GM23338 (cell line): ENCODE results near the gene CMYA5.

Source experiments
- CTCF ChIP-seq, 2 experiments: fragments of 200-600 bp in 1 of 2; sonication (generic) in 1 of 2; conservative IDR thresholded peaks; 2 replicates each; pipeline versions ENCODE4 v1.5.1 to v1.6.1; 2016 to 2017; ENCODE audit warnings: antibody characterized with exemption in 2 of 2, low read depth in 2 of 2, mild to moderate bottlenecking in 2 of 2, moderate library complexity in 1 of 2
- ETS1 ChIP-seq: IDR thresholded peaks from 2 replicates; pipeline ENCODE4 v1.6.1; 2016; ENCODE audit warnings: antibody characterized with exemption
- EZH2 ChIP-seq: fragments of 200-600 bp; sonication (generic); IDR thresholded peaks from one replicate; pipeline ENCODE4 v1.8.0; 2017; ENCODE audit warnings: antibody characterized with exemption, mild to moderate bottlenecking, low read depth; ENCODE audit not compliant: unreplicated experiment
- EZH2phosphoT487 ChIP-seq: fragments of 200-600 bp; sonication (generic); IDR thresholded peaks from one replicate; pipeline ENCODE4 v1.8.1; 2018; ENCODE audit warnings: antibody characterized with exemption; ENCODE audit not compliant: unreplicated experiment

GRCh38 chr5:79738349-79738748 is 48.7 kb downstream of the CMYA5 start:
- TF ChIP-seq CTCF (conservative IDR thresholded peaks at IDR 0.05; ENCODE audit: low read depth in 2 of 2) (no peak), EZH2 (no peak), EZH2phosphoT487 (no peak), ETS1 (no peak)
